HAP-1 (cell line): ENCODE data around the gene RND3.
A peak's percentile ranks its signal among the peaks of the same experiment; 100 is the strongest.

ENCODE experiments used
- DNase-seq, 2 experiments: peaks; one replicate each; pipeline ENCODE4 v3.0.0-alpha.2; 2016 to 2020; ENCODE audit warnings: low spot score in 2 of 2
- H3K27me3 ChIP-seq: fragments of 250-450 bp; sonication (Bioruptor Pico); 2 replicates; pipeline ENCODE4 v1.5.1; 2020; ENCODE audit warnings: low read depth, mild to moderate bottlenecking, moderate library complexity
- H3K36me3 ChIP-seq: fragments of 250-450 bp; sonication (Bioruptor Pico); replicated peaks from 2 replicates; pipeline ENCODE4 v1.5.1; 2020; ENCODE audit warnings: mild to moderate bottlenecking
- H3K4me1 ChIP-seq: fragments of 250-450 bp; sonication (Bioruptor Pico); 2 replicates; pipeline ENCODE4 v1.5.1; 2020; ENCODE audit warnings: mild to moderate bottlenecking
- H3K4me3 ChIP-seq: fragments of 250-450 bp; sonication (Bioruptor Pico); 2 replicates; pipeline ENCODE4 v1.5.1; 2020; ENCODE audit warnings: mild to moderate bottlenecking, moderate library complexity
- H3K9me3 ChIP-seq: fragments of 250-450 bp; sonication (Bioruptor Pico); 2 replicates; pipeline ENCODE4 v1.5.1; 2020; ENCODE audit warnings: mild to moderate bottlenecking, moderate library complexity
- in situ Hi-C: fragments of 300-500 bp; cut with MboI; formaldehyde crosslinking; loops from 3 replicates; pipeline ENCODE4 v1.14.3; 2020; ENCODE audit warnings: low sequenced_read_pairs, inconsistent platforms, mixed read lengths

Gene RND3

DNA sequence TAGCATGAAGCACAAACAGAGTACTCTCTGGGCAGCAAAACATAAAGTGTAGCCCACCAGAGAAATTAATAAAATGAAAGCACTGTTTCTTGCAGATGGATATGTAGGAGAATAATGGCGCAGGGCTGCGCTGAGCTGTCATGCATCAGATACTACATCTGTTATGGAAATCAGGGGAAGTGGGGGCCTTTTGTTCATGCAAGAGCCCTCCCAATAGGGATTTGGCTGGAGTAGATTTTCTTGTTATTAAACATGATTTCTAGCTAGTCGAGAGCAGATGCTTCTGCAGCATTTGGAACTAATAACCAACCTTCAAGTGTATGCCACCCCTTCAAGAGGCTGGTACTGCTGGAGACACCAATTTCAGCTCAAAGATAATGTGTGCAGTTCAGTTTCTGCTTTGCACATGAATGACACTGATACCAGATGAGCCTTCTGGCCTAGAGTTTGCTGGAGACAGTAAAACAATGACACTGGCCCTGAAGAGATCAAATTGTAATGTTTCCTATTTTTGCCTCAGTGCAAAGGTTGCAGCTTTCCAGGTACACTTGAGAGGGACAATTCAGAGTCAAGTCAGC lies 58.0 kb downstream of the RND3 start:
- no peak overlapping the region for H3K4me3 ChIP-seq
- peaks cover 31% of the 10 kb centered on the region for H3K4me1 ChIP-seq
- H3K27me3 ChIP-seq: no peaks in the 10 kb centered on the region
- no peaks in the 10 kb centered on the region for H3K36me3 ChIP-seq
- peak in 1 of 2 experiments; percentile 42 for DNase-seq
- in situ Hi-C loops: no loop called here
- H3K9me3 ChIP-seq: no peaks in the 10 kb centered on the region

DNA sequence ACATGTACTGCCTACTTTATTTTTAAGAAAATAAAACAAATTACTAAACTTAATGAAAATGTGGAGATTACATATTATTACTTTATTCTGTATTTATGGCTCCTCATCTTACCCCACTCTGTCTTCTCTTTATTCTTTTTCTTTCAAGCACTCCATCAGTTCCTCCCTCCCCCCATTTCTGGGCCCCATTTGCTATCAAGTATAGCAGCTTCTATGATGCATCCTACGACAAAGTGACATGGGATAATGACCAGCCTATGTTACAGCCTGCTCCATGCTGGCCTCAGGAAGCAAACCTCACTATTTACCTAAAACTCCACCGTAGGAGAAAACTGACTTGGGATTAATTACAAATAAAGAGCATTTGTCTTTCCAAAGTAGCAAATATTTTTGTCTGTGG lies 58.8 kb downstream of the RND3 start:
- Histone ChIP-seq H3K36me3 (no peaks in the 10 kb centered on the region), H3K27me3 (no peaks in the 10 kb centered on the region), H3K4me3 (no peak overlapping the region), H3K4me1 (peaks cover 31% of the 10 kb centered on the region), H3K9me3 (no peaks in the 10 kb centered on the region)
- in situ Hi-C loops: no loop called here
- DNase-seq: no peak

DNA sequence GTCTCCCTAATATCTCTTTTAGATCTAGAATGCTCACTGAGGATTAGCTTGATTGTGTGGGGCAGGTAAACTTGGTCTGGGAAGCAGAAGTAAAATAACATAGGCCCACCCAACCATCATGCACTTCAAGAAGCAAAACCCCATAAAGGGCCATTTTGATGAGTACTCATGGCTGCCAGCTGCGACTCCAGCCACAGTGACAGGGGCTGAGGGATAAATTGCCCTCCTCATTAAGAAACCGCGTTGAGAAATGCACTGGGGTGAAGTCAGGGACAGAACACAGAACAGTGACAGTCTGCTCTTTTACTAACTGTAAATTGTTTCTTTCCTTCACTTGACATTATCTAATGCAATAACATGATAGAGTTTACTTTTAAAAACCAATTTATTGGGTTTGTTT lies 60.2 kb downstream of the RND3 start:
- Histone ChIP-seq H3K9me3 (no peaks in the 10 kb centered on the region), H3K4me3 (no peak overlapping the region), H3K4me1 (peaks cover 31% of the 10 kb centered on the region), H3K27me3 (no peaks in the 10 kb centered on the region), H3K36me3 (no peaks in the 10 kb centered on the region)
- no peak for DNase-seq
- in situ Hi-C loops: no loop called here

DNA sequence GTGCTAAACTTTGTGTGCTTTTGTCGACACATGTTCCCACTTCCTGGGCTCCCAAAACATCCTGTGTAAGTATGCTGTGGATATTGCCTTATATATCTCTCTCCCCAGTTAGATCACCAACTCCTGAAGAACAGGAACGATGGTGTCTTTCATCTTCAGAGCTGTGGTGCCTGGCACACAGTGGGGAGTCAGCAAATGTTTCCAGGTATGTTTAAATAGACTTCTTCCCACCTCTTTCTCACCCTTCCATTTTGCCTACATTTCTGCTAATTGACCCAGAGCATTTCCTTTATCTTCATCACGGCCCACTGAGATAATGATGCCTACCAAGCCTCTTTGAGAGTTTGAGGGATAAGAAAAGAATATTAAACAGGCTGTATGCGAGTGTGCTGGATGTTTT lies 60.7 kb downstream of the RND3 start:
- no peak for DNase-seq
- Histone ChIP-seq H3K4me1 (peaks cover 31% of the 10 kb centered on the region), H3K9me3 (no peaks in the 10 kb centered on the region), H3K36me3 (no peaks in the 10 kb centered on the region), H3K4me3 (no peak overlapping the region), H3K27me3 (no peaks in the 10 kb centered on the region)
- in situ Hi-C loops: no loop called here

DNA sequence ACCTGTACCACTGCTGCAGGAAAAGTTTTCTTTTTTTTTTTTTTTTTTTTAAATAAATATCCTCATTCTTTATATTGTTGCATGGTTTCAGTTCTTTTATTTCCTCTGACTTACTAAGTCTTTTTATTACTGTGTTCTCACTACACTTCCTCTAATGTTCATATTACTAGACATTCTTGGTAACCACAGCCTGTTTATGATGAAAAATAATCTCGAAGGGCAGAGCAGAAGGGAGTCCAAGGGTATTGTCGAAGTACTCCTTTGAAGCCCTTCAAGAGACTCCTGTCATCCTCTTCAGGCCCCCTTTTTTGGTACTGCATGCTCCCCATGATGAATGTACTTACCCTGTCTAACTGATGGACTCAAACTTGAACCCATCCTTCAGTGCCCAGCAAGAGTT lies 61.2 kb downstream of the RND3 start:
- peaks cover 31% of the 10 kb centered on the region for H3K4me1 ChIP-seq
- H3K9me3 ChIP-seq: no peaks in the 10 kb centered on the region
- DNase-seq: no peak
- H3K36me3 ChIP-seq: no peaks in the 10 kb centered on the region
- H3K4me3 ChIP-seq: no peak overlapping the region
- in situ Hi-C loops: no loop called here
- no peaks in the 10 kb centered on the region for H3K27me3 ChIP-seq

DNA sequence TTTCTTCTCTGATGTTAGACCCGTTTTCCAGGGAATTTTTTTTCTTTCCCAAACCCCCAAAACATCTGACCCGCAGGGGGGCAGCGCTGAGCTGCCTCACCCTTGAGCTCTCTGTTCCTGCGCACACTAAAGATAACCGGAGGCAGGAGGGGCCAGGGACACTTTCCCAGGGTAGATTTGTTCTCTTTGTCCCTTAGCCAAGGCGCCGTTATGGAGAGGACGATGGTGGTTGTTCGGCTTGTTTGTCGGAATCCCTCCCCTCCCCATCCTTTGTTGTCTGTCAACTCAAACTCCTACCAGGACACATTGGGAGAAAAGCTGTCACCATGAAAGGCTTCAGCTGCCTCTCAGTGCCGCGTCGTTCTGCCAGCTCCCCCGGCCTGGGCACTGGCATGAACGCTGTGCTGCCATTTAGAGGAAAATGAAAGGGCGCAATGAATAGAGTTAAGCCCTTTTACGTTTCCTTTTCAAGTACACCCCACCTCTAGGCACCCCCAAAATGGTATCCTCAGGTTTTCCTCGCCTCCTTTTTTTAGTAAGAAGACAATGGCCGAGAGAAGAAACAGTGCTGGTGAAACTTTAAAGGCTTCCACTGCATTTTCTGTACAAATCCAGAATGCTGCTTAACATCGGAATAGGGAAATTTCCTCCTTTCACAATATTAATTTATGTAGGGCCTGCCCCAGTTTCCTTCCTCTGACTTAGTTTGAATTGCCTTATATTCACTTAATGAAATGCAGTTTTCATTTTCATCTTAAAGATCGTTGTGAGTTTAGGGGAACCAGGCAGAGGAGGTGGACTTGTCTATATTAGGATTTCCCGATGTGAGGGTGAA lies 62.1 kb downstream of the RND3 start:
- DNase-seq: peak in 1 of 2 experiments; percentile 21
- no peak overlapping the region for H3K4me3 ChIP-seq
- H3K36me3 ChIP-seq: no peaks in the 10 kb centered on the region
- in situ Hi-C loops: no loop called here
- peaks cover 36% of the 10 kb centered on the region for H3K4me1 ChIP-seq
- no peaks in the 10 kb centered on the region for H3K9me3 ChIP-seq
- H3K27me3 ChIP-seq: no peaks in the 10 kb centered on the region

DNA sequence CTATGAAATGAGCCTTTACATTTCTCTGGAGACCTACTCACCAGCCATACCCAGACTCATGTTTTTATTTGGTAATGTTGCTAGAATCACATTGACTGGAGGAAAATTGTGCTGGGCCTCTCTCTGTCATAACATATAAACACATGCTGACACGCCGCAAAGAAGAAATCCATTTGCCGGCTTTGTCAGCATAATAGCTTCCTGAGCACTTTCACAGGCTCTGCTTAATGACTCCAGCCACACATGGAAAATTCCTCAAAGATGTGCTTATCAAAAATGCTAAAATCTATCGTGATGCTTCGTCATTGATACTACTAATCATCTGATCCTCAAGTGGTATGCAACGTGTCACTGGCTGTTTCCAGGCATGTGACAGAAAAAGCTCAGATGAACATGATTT lies 63.1 kb downstream of the RND3 start:
- in situ Hi-C loops: no loop called here
- Histone ChIP-seq H3K27me3 (no peaks in the 10 kb centered on the region), H3K9me3 (no peaks in the 10 kb centered on the region), H3K36me3 (no peaks in the 10 kb centered on the region), H3K4me3 (no peak overlapping the region), H3K4me1 (peaks cover 42% of the 10 kb centered on the region)
- DNase-seq: no peak

DNA sequence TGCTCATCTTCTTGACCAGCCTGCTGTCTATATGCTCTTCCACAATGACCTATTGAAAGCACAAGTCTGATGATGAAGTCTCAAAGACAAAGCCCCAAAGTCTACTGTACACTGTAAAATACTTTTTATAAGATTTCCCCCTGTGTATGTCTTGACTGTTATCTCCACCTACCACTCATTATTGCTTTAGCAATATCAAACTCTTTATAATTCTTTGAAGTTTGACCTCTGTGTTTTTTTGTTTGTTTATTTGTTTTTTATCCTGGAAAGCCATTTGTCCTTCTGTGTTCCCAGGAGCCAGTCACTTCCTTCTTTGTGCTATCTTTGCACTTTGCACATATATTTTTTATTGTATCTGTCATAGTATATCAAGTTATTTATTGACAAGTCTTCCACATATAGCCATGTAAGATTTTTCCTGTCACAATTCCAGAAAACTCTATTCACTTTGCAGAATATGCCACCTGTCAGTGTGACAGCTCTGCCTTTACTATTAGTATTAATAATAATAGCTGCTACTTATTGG lies 66.3 kb downstream of the RND3 start:
- DNase-seq: no peak
- Histone ChIP-seq H3K36me3 (no peaks in the 10 kb centered on the region), H3K9me3 (no peaks in the 10 kb centered on the region), H3K4me3 (no peak overlapping the region), H3K27me3 (no peaks in the 10 kb centered on the region), H3K4me1 (peaks cover 22% of the 10 kb centered on the region)
- in situ Hi-C loops: no loop called here

DNA sequence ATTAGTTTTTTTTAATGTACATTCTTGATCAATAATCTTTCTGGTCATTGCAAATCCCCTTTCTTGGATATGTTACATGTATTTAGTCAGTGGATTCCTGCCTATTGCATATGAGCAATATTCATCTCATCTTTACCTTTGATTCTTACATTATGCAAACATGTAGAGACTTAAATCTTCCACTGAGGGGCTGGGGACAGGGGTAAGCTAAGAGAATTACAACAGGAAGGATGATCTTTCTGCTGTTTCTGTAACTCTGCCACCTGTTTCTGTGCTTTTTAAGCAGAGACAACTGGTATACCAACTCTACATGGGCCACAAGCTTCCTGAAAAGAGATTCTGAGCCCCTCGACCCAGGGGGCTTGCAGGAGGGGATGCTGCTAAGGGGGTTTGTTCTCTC lies 68.6 kb downstream of the RND3 start:
- peaks cover 22% of the 10 kb centered on the region for H3K4me1 ChIP-seq
- H3K27me3 ChIP-seq: no peaks in the 10 kb centered on the region
- in situ Hi-C loops: no loop called here
- no peaks in the 10 kb centered on the region for H3K9me3 ChIP-seq
- H3K4me3 ChIP-seq: no peak overlapping the region
- no peaks in the 10 kb centered on the region for H3K36me3 ChIP-seq
- no peak for DNase-seq
